Caco-2 (cell line): ENCODE measurements around the gene ILDR1. TPM values are rescaled to one million over a fixed set of nuclear protein-coding genes. Genes with fewer than 3 reads are reported as not detected.

ENCODE experiments used
- BruUV-seq: library from RNA; stranded (reverse); fragments of 400-500 nt; replicated peaks from 2 replicates; lab custom pipeline; 2021; lab: Mats Ljungman, UMichigan
- CTCF ChIA-PET: fragments of 300-600 bp; sonication (Branson Sonifier 250); formaldehyde crosslinking; loops from one replicate; lab custom pipeline; 2022; ENCODE audit warnings: antibody characterized with exemption; lab: Charles Lee
- POLR2A ChIA-PET: fragments of 300-600 bp; sonication (Branson Sonifier 250); formaldehyde crosslinking; loops from one replicate; lab custom pipeline; 2022; ENCODE audit warnings: antibody characterized with exemption; lab: Charles Lee
- DNase-seq, 2 experiments: peaks; one replicate each; pipeline versions ENCODE4 v3.0.0 to v3.0.0-alpha.2; 2020 to 2022
- H3K27me3 ChIP-seq: replicated peaks from 2 replicates; pipeline ENCODE4 v1.6.0; 2011; ENCODE audit warnings: low read length; ENCODE audit not compliant: control insufficient read depth, insufficient read depth
- H3K36me3 ChIP-seq: 2 replicates; pipeline ENCODE4 v1.5.1; 2011; ENCODE audit warnings: low read length; ENCODE audit not compliant: control insufficient read depth, insufficient read depth
- H3K4me1 ChIP-seq: fragments of 250-450 bp; sonication (Bioruptor Pico); 2 replicates; pipeline ENCODE4 v1.5.1; 2020; ENCODE audit warnings: mild to moderate bottlenecking
- H3K4me3 ChIP-seq: 2 replicates; pipeline ENCODE4 v1.5.1; 2011; ENCODE audit warnings: low read depth, mild to moderate bottlenecking, control low read depth, low read length
- H3K9me3 ChIP-seq: fragments of 250-450 bp; sonication (Bioruptor Pico); 2 replicates; pipeline ENCODE4 v1.5.1; 2020; ENCODE audit warnings: mild to moderate bottlenecking, moderate library complexity
- H3K27ac Mint-ChIP-seq: one replicate; pipeline ENCODE4 v1.8.0; 2022; ENCODE audit warnings: mixed read lengths; ENCODE audit not compliant: unreplicated experiment
- H3K27me3 Mint-ChIP-seq: one replicate; pipeline ENCODE4 v1.8.0; 2022; ENCODE audit warnings: mixed read lengths; ENCODE audit not compliant: insufficient read depth, unreplicated experiment
- H3K36me3 Mint-ChIP-seq: one replicate; pipeline ENCODE4 v1.8.0; 2022; ENCODE audit warnings: mild to moderate bottlenecking, mixed read lengths; ENCODE audit not compliant: insufficient read depth, unreplicated experiment
- H3K4me1 Mint-ChIP-seq: one replicate; pipeline ENCODE4 v1.8.0; 2022; ENCODE audit warnings: low read depth, mixed read lengths; ENCODE audit not compliant: unreplicated experiment
- H3K4me3 Mint-ChIP-seq: one replicate; pipeline ENCODE4 v1.8.0; 2022; ENCODE audit warnings: mild to moderate bottlenecking, moderate library complexity, mixed read lengths; ENCODE audit not compliant: unreplicated experiment
- H3K9me3 Mint-ChIP-seq: one replicate; pipeline ENCODE4 v1.8.0; 2022; ENCODE audit warnings: mixed read lengths; ENCODE audit not compliant: unreplicated experiment
- intact Hi-C: fragments of 100-400 bp; cut with micrococcal nuclease; formaldehyde crosslinking; loops from one replicate; pipeline ENCODE4 v1.10.0; 2022; ENCODE audit not compliant: unreplicated experiment
- total RNA-seq: library from RNA; stranded (reverse); gene quantifications from 2 replicates; pipeline ENCODE4 v1.2.3, GENCODE V29; 2022
- TF ChIP-seq, protein P1 (sequence below), 2 experiments: fragments of 200-600 bp in 1 of 2; IDR thresholded peaks; 1 replicate in 1 of 2; 2 replicates in 1 of 2; pipeline versions ENCODE4 v1.5.1 to v1.8.0; 2011 to 2022; ENCODE audit warnings: antibody characterized with exemption in 1 of 2, control low read depth in 1 of 2, inconsistent platforms in 1 of 2, low read depth in 1 of 2, low read length in 1 of 2, mild to moderate bottlenecking in 1 of 2, moderate library complexity in 1 of 2; ENCODE audit not compliant: insufficient read depth in 1 of 2, severe bottlenecking in 1 of 2, unreplicated experiment in 1 of 2

The ILDR1 gene
- total RNA-seq, 1 experiment from 2014 or later = 0.25 TPM

DNA sequence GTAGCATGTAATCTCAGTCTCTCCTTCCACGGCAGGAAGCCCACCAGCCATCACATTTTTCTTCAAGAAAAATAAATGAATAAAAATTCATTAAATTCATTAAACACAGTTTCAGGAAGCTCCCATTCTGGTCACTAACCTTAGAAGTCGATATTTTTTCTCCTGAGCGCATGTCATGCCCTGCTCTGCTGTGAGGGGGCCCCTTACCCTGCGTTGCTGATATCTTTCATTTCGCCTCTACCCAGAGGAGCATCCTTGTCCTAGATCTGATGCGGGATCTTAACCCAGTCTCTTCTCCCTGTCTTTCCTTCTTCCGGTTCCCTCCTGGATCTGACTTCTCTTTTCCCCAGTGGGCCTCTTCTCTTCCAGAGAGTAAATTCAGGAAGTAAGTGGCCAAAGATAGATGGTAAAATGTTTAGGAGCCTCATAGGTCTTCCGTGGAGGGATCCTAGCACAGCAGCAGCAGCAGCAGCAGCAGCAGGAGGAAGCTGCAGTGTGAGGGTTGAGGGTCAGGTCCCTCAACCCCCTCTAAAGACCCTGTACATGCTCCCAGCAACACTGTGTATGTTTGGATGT, 1.4 kb upstream of the ILDR1 start:
- Histone ChIP-seq H3K36me3 (no peaks in the 10 kb centered on the region), H3K4me3 (no peak overlapping the region), H3K9me3 (no peaks in the 10 kb centered on the region), H3K27me3 (peaks cover 1% of the 10 kb centered on the region), H3K4me1 (peaks cover 6% of the 10 kb centered on the region; the same call in 1 of the 2 replicates)
- TF ChIP-seq, protein P1, sequence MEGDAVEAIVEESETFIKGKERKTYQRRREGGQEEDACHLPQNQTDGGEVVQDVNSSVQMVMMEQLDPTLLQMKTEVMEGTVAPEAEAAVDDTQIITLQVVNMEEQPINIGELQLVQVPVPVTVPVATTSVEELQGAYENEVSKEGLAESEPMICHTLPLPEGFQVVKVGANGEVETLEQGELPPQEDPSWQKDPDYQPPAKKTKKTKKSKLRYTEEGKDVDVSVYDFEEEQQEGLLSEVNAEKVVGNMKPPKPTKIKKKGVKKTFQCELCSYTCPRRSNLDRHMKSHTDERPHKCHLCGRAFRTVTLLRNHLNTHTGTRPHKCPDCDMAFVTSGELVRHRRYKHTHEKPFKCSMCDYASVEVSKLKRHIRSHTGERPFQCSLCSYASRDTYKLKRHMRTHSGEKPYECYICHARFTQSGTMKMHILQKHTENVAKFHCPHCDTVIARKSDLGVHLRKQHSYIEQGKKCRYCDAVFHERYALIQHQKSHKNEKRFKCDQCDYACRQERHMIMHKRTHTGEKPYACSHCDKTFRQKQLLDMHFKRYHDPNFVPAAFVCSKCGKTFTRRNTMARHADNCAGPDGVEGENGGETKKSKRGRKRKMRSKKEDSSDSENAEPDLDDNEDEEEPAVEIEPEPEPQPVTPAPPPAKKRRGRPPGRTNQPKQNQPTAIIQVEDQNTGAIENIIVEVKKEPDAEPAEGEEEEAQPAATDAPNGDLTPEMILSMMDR (IDR thresholded peaks at IDR 0.05; ENCODE audit: insufficient read depth in 1 of 2, low read depth in 1 of 2, low read length in 1 of 2, severe bottlenecking in 1 of 2, unreplicated experiment in 1 of 2) = no peak
- Mint-ChIP-seq H3K4me3 (no peak overlapping the region), H3K27me3 (peaks cover 5% of the 10 kb centered on the region), H3K4me1 (no peaks in the 10 kb centered on the region), H3K36me3 (no peaks in the 10 kb centered on the region), H3K27ac (no peak overlapping the region), H3K9me3 (no peaks in the 10 kb centered on the region)
- no TSS peak for BruUV-seq
- CTCF ChIA-PET = no interaction called here
- intact Hi-C loops = no loop called here
- DNase-seq = no peak
- POLR2A ChIA-PET = no interaction called here

DNA sequence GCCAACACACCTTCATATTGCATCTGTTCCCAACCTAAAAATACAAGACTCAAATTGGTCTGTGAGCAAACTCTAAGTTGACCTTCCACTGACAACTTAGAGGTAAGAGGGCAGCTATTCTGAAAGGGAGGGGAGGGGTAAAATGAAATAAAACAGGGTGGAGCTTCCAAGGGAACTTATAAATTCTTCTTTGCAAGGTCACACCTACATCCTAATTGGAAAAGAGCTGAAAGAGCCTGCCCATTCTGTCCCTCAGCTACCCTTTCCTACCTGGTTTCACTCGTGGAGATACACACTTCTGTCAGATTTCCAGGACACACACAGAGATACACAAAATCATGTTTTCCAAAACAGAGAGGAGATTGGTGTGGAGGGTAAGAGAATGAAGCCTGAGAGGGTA, 1.0 kb downstream of the ILDR1 start:
- no peak overlapping the region for H3K27ac Mint-ChIP-seq
- intact Hi-C loops = no loop called here
- DNase-seq = no peak
- H3K4me3 Mint-ChIP-seq = peak overlapping the region; percentile 77
- Histone ChIP-seq H3K4me1 (peaks cover 6% of the 10 kb centered on the region; the same call in 1 of the 2 replicates), H3K36me3 (no peaks in the 10 kb centered on the region), H3K9me3 (no peaks in the 10 kb centered on the region), H3K4me3 (no peak overlapping the region), H3K27me3 (peaks cover 1% of the 10 kb centered on the region)
- H3K4me1 Mint-ChIP-seq = no peaks in the 10 kb centered on the region
- no peaks in the 10 kb centered on the region for H3K9me3 Mint-ChIP-seq
- no TSS peak for BruUV-seq
- no peaks in the 10 kb centered on the region for H3K36me3 Mint-ChIP-seq
- H3K27me3 Mint-ChIP-seq = peaks cover 6% of the 10 kb centered on the region
- ChIA-PET POLR2A (no interaction called here), CTCF (no interaction called here)
- TF ChIP-seq, protein P1 (IDR thresholded peaks at IDR 0.05; ENCODE audit: insufficient read depth in 1 of 2, low read depth in 1 of 2, low read length in 1 of 2, severe bottlenecking in 1 of 2, unreplicated experiment in 1 of 2) = no peak

DNA sequence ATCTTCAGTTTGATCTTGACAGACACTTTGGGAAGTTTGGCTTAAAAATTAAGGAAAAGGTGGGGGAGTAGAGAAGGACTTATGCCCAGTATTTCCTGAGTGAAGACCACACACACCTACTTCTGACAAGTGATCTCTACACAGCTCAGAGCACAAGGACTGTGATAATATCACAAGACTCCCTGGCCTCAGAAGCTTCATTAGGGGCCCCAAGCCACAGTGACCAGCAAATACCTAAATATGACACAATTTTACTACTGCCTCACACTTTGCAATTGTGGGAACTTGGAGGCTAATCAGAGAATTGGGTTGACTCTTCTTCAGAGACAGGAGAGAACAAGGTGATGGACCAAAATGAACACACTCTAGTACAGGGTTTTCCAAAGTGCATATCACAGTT, 2.6 kb downstream of the ILDR1 start:
- ChIA-PET POLR2A (interaction anchor here (0.5 kb wide), 1 partner anchor 10 kb away, joined by 3 read pairs; no protein-coding TSS in a partner anchor), CTCF (no interaction called here)
- intact Hi-C loops = no loop called here
- no peaks in the 10 kb centered on the region for H3K36me3 ChIP-seq
- Mint-ChIP-seq H3K27me3 (peaks cover 10% of the 10 kb centered on the region), H3K27ac (no peak overlapping the region), H3K4me1 (no peaks in the 10 kb centered on the region), H3K9me3 (no peaks in the 10 kb centered on the region), H3K36me3 (no peaks in the 10 kb centered on the region), H3K4me3 (no peak overlapping the region)
- peaks cover 6% of the 10 kb centered on the region; the same call in 1 of the 2 replicates for H3K4me1 ChIP-seq
- H3K4me3 ChIP-seq = no peak overlapping the region
- H3K9me3 ChIP-seq = no peaks in the 10 kb centered on the region
- TF ChIP-seq, protein P1 (IDR thresholded peaks at IDR 0.05; ENCODE audit: insufficient read depth in 1 of 2, low read depth in 1 of 2, low read length in 1 of 2, severe bottlenecking in 1 of 2, unreplicated experiment in 1 of 2) = no peak
- peaks cover 1% of the 10 kb centered on the region for H3K27me3 ChIP-seq
- BruUV-seq = no TSS peak
- DNase-seq = no peak
